Endodermal cell (in vitro differentiated cells): ENCODE measurements around the gene TMEM18. TPM values are rescaled to one million over a fixed set of nuclear protein-coding genes. Genes with fewer than 3 reads are reported as not detected.

Experiments
- DNase-seq: peaks from one replicate; pipeline ENCODE4 v3.0.0-alpha.2; 2017
- H3K27ac ChIP-seq: 2 replicates; pipeline ENCODE4 v1.5.1; 2013; ENCODE audit warnings: mild to moderate bottlenecking, low read depth, low read length, moderate library complexity
- H3K27me3 ChIP-seq: 2 replicates; pipeline ENCODE4 v1.6.1; 2013; ENCODE audit warnings: mild to moderate bottlenecking, low read length, moderate library complexity; ENCODE audit not compliant: insufficient read depth, control insufficient read depth, poor library complexity, severe bottlenecking
- H3K36me3 ChIP-seq: 2 replicates; pipeline ENCODE4 v1.7.0; 2013; ENCODE audit warnings: mild to moderate bottlenecking, low read length, moderate library complexity; ENCODE audit not compliant: control insufficient read depth, insufficient read depth
- H3K4me1 ChIP-seq: one replicate; pipeline ENCODE4 v1.7.0; 2013; ENCODE audit warnings: low read length; ENCODE audit not compliant: control insufficient read depth, insufficient read depth
- H3K4me3 ChIP-seq: 2 replicates; pipeline ENCODE4 v1.5.1; 2013; ENCODE audit warnings: mild to moderate bottlenecking, low read length, moderate library complexity
- H3K9ac ChIP-seq: 2 replicates; pipeline ENCODE4 v1.6.1; 2013; ENCODE audit warnings: mild to moderate bottlenecking, low read length, moderate library complexity; ENCODE audit not compliant: poor library complexity, severe bottlenecking; ENCODE audit errors: extremely low read depth
- H3K9me3 ChIP-seq: 2 replicates; pipeline ENCODE4 v1.6.1; 2013; ENCODE audit warnings: mild to moderate bottlenecking, low read length, moderate library complexity; ENCODE audit not compliant: control insufficient read depth
- H3K27ac Mint-ChIP-seq: 2 replicates; pipeline ENCODE4 v1.8.0; 2020; ENCODE audit warnings: mixed read lengths
- H3K27me3 Mint-ChIP-seq: 2 replicates; pipeline ENCODE4 v1.8.0; 2021; ENCODE audit warnings: mild to moderate bottlenecking, mixed read lengths; ENCODE audit not compliant: insufficient read depth
- H3K36me3 Mint-ChIP-seq: 2 replicates; pipeline ENCODE4 v1.8.0; 2020; ENCODE audit warnings: low read depth, mixed read lengths
- H3K4me1 Mint-ChIP-seq: 2 replicates; pipeline ENCODE4 v1.8.0; 2020; ENCODE audit warnings: mixed read lengths
- H3K4me3 Mint-ChIP-seq: 2 replicates; pipeline ENCODE4 v1.8.0; 2020; ENCODE audit warnings: mild to moderate bottlenecking, moderate library complexity, mixed read lengths
- H3K9me3 Mint-ChIP-seq: 2 replicates; pipeline ENCODE4 v1.8.0; 2020; ENCODE audit warnings: mild to moderate bottlenecking, mixed read lengths
- CTCF ChIP-seq: fragments of 200-600 bp; sonication (generic); conservative IDR thresholded peaks from 2 replicates; pipeline ENCODE4 v1.5.0; 2021; ENCODE audit warnings: antibody characterized with exemption, mild to moderate bottlenecking
- WGBS, 2 experiments: methylation state at CpG; one replicate each; pipeline versions ENCODE4 v1.1.5 to v1.1.7; 2013; ENCODE audit warnings: missing lambda C conversion rate in 2 of 2, mixed read lengths in 1 of 2; ENCODE audit not compliant: insufficient coverage in 1 of 2, insufficient read length in 1 of 2; 5-methylcytosine and 5-hydroxymethylcytosine counted together
- total RNA-seq, 2 donors: library from RNA; stranded (reverse); fragmentation: NEBNext Ultra II Directional in 1 of 2; extraction: Animal tissue kit (Norgen Biotek cat#: 25700) in 1 of 2; gene quantifications; 2 replicates in 1 of 2; 3 replicates in 1 of 2; pipeline ENCODE4 v1.2.1, GENCODE V29; 2021

Gene TMEM18
- total RNA-seq, 2 donors from 2014 or later: 19.9 to 20.1 TPM

GRCh38 chr2:664063-664462 lies 13.1 kb downstream of the TMEM18 start:
- H3K36me3 ChIP-seq: peaks cover 47% of the 10 kb centered on the region
- H3K9ac ChIP-seq: no peak overlapping the region
- H3K4me1 ChIP-seq: no peaks in the 10 kb centered on the region
- peaks cover 53% of the 10 kb centered on the region for H3K36me3 Mint-ChIP-seq
- 94% methylated on average over 3 of the region's 3 CpGs; no CpG with 5 or more reads in 1 of the 2 experiments for WGBS, 2 experiments
- H3K9me3 ChIP-seq: peaks cover 33% of the 10 kb centered on the region
- H3K4me3 Mint-ChIP-seq: no peak overlapping the region
- H3K4me3 ChIP-seq: no peak overlapping the region
- H3K27ac ChIP-seq: no peak overlapping the region
- no peak overlapping the region for H3K27ac Mint-ChIP-seq
- H3K9me3 Mint-ChIP-seq: peaks cover 27% of the 10 kb centered on the region
- no peak for DNase-seq
- no peak for TF ChIP-seq CTCF
- H3K4me1 Mint-ChIP-seq: no peaks in the 10 kb centered on the region
- peaks cover 8% of the 10 kb centered on the region for H3K27me3 Mint-ChIP-seq
- H3K27me3 ChIP-seq: no peaks in the 10 kb centered on the region

DNA sequence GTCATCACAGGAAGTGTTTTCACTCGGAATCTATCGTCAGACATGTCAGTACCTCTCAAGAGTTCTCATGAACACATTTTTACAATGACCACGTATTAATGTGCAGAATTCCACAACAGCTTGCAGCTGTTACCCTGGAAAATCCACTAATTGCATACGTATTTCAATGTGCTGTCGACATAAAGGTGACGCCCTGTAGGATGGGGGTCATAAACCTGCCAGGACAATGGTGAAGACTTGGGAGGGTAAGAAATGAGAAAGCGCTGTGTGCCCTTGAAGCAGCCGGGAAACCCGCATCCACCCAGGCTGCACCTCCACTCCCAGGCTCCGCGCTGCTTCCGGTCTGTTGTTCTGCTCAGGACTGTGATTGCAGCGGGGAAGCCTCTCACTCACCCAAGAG lies 14.0 kb downstream of the TMEM18 start:
- H3K9me3 ChIP-seq: peaks cover 33% of the 10 kb centered on the region
- Mint-ChIP-seq H3K27ac (no peak overlapping the region), H3K9me3 (peaks cover 27% of the 10 kb centered on the region), H3K36me3 (peaks cover 46% of the 10 kb centered on the region), H3K4me3 (no peak overlapping the region), H3K27me3 (peaks cover 9% of the 10 kb centered on the region), H3K4me1 (no peaks in the 10 kb centered on the region)
- peaks cover 38% of the 10 kb centered on the region for H3K36me3 ChIP-seq
- no peaks in the 10 kb centered on the region for H3K27me3 ChIP-seq
- DNase-seq: peak; percentile 24
- no peak overlapping the region for H3K4me3 ChIP-seq
- TF ChIP-seq CTCF: no peak
- H3K27ac ChIP-seq: no peak overlapping the region
- WGBS, 2 experiments: 85 to 90% methylated on average over 7 to 13 of the region's 13 CpGs
- H3K4me1 ChIP-seq: no peaks in the 10 kb centered on the region
- no peak overlapping the region for H3K9ac ChIP-seq

- 92 to 95% methylated on average over 7 to 12 of the region's 12 CpGs for WGBS, 2 experiments
- no peak overlapping the region for H3K9ac ChIP-seq
Measured at GRCh38 chr2:661360-661635, 15.9 kb downstream of the TMEM18 start.

More at GRCh38 chr2:661360-661635, 15.9 kb downstream of the TMEM18 start:
- Histone ChIP-seq H3K36me3 (peaks cover 19% of the 10 kb centered on the region), H3K9me3 (peaks cover 19% of the 10 kb centered on the region), H3K4me1 (no peaks in the 10 kb centered on the region), H3K27ac (no peak overlapping the region), H3K4me3 (no peak overlapping the region), H3K27me3 (no peaks in the 10 kb centered on the region)
- peaks cover 9% of the 10 kb centered on the region for H3K27me3 Mint-ChIP-seq
- TF ChIP-seq CTCF: no peak
- peaks cover 28% of the 10 kb centered on the region for H3K36me3 Mint-ChIP-seq
- no peak overlapping the region for H3K27ac Mint-ChIP-seq
- no peaks in the 10 kb centered on the region for H3K4me1 Mint-ChIP-seq
- no peak for DNase-seq
- H3K4me3 Mint-ChIP-seq: no peak overlapping the region
- peaks cover 17% of the 10 kb centered on the region for H3K9me3 Mint-ChIP-seq
